HCT116 (cell line): Measurements from ENCODE around the gene FYCO1. TPM values are rescaled to one million over a fixed set of nuclear protein-coding genes. Genes with fewer than 3 reads are reported as not detected.

Experiments used
- ATAC-seq: fragments of 200-7000 bp; cut with Tn5 transposase; 2 replicates; pipeline ENCODE4 v1.9.1; 2020; ENCODE audit warnings: mild to moderate bottlenecking, moderate library complexity
- BruUV-seq: library from RNA; stranded (reverse); fragments of 400-500 nt; replicated peaks from 2 replicates; lab custom pipeline; 2021; lab: Mats Ljungman, UMichigan
- CTCF ChIA-PET: fragments of 300-600 bp; sonication (Branson Sonifier 250); formaldehyde crosslinking; loops from one replicate; lab custom pipeline; 2021; ENCODE audit warnings: antibody characterized with exemption; lab: Charles Lee
- POLR2A ChIA-PET: fragments of 300-600, 350-600 bp; sonication (Branson Sonifier 250); formaldehyde crosslinking; loops from one replicate; lab custom pipeline; 2021; ENCODE audit warnings: antibody characterized with exemption; lab: Charles Lee
- RAD21 ChIA-PET, 2 experiments: fragments of 300-600 bp; sonication (Branson Sonifier 250); formaldehyde crosslinking; loops; one replicate each; lab custom pipeline; 2023; ENCODE audit warnings: low total read pairs in 2 of 2; ENCODE audit not compliant: uncharacterized antibody in 2 of 2, unreplicated experiment in 2 of 2, low non-redundant PET in 1 of 2; lab: Charles Lee
- DNase-seq: peaks from one replicate; pipeline ENCODE4 v3.0.0-alpha.2; 2010; ENCODE audit warnings: low read depth, low spot score
- H2AFZ ChIP-seq: fragments of 200-600 bp; shearing (Covaris generic), sonication (generic); 2 replicates; pipeline ENCODE4 v1.6.1; 2017; ENCODE audit warnings: low read depth, mixed run types, mixed read lengths, antibody characterized with exemption, low read length; ENCODE audit not compliant: poor library complexity, severe bottlenecking
- H3K27ac ChIP-seq: 2 replicates; pipeline ENCODE4 v1.5.1; 2012; ENCODE audit warnings: low read depth, low read length
- H3K27me3 ChIP-seq: fragments of 200-600 bp; sonication (generic); 2 replicates; pipeline ENCODE4 v1.6.1; 2016; ENCODE audit warnings: mixed run types, low read length, mixed read lengths; ENCODE audit not compliant: insufficient read depth
- H3K36me3 ChIP-seq, 2 experiments: fragments of 200-500 bp in 1 of 2; fragments of 200-600 bp in 1 of 2; sonication (Bioruptor generic) in 1 of 2; sonication (generic) in 1 of 2; 2 replicates each; pipeline versions ENCODE4 v1.5.1 to v1.6.1; 2014 to 2016; ENCODE audit warnings: low read length in 2 of 2, inconsistent platforms in 1 of 2, mixed read lengths in 1 of 2, mixed run types in 1 of 2; ENCODE audit not compliant: insufficient read depth in 2 of 2, control insufficient read depth in 1 of 2
- H3K4me1 ChIP-seq, 2 experiments: fragments of 200-600 bp in 1 of 2; sonication (generic) in 1 of 2; 2 replicates each; pipeline versions ENCODE4 v1.5.1 to v1.6.1; 2012 to 2017; ENCODE audit warnings: low read length in 2 of 2, inconsistent platforms in 1 of 2, mild to moderate bottlenecking in 1 of 2, mixed read lengths in 1 of 2, mixed run types in 1 of 2, moderate library complexity in 1 of 2; ENCODE audit not compliant: insufficient read depth in 2 of 2, control insufficient read depth in 1 of 2
- H3K4me2 ChIP-seq: fragments of 200-600 bp; sonication (generic); 2 replicates; pipeline ENCODE4 v1.6.1; 2017; ENCODE audit warnings: mixed run types, low read length, mixed read lengths
- H3K4me3 ChIP-seq, 2 experiments: fragments of 200-600 bp in 1 of 2; sonication (generic) in 1 of 2; replicated peaks in 1 of 2; 2 replicates each; pipeline ENCODE4 v1.5.1; 2011 to 2016; ENCODE audit warnings: low read length in 2 of 2, control low read depth in 1 of 2, low read depth in 1 of 2, mild to moderate bottlenecking in 1 of 2, mixed read lengths in 1 of 2, mixed run types in 1 of 2
- H3K79me2 ChIP-seq: fragments of 200-600 bp; sonication (generic); 2 replicates; pipeline ENCODE4 v1.6.1; 2017; ENCODE audit warnings: mild to moderate bottlenecking, mixed run types, low read length, moderate library complexity, mixed read lengths; ENCODE audit not compliant: insufficient read depth
- H3K9ac ChIP-seq: fragments of 200-600 bp; sonication (generic); 2 replicates; pipeline ENCODE4 v1.6.1; 2016; ENCODE audit warnings: low read length, mixed read lengths
- H3K9me2 ChIP-seq: fragments of 200-600 bp; sonication (generic), shearing (Covaris generic); 2 replicates; pipeline ENCODE4 v1.6.1; 2017; ENCODE audit warnings: mixed run types, mild to moderate bottlenecking, moderate library complexity; ENCODE audit not compliant: insufficient read depth
- H3K9me3 ChIP-seq, 2 experiments: fragments of 200-500 bp in 1 of 2; fragments of 200-600 bp in 1 of 2; sonication (Bioruptor generic) in 1 of 2; sonication (generic) in 1 of 2; 2 replicates each; pipeline ENCODE4 v1.6.1; 2014 to 2017; ENCODE audit warnings: low read length in 2 of 2, mixed read lengths in 2 of 2, inconsistent platforms in 1 of 2, low read depth in 1 of 2, mild to moderate bottlenecking in 1 of 2, mixed run types in 1 of 2, moderate library complexity in 1 of 2; ENCODE audit not compliant: control insufficient read depth in 1 of 2, insufficient read depth in 1 of 2
- H4K20me1 ChIP-seq: fragments of 200-600 bp; sonication (generic), shearing (Covaris generic); 2 replicates; pipeline ENCODE4 v1.6.1; 2017; ENCODE audit warnings: mixed run types, mild to moderate bottlenecking, moderate library complexity; ENCODE audit not compliant: insufficient read depth
- ELF1 ChIP-seq: IDR thresholded peaks from 2 replicates; pipeline ENCODE4 v1.6.1; 2012; ENCODE audit warnings: low read depth, borderline replicate concordance
- SIN3A ChIP-seq: IDR thresholded peaks from 2 replicates; pipeline ENCODE4 v1.6.1; 2012; ENCODE audit warnings: low read depth
- SP1 ChIP-seq: IDR thresholded peaks from 2 replicates; pipeline ENCODE4 v1.6.1; 2012; ENCODE audit warnings: low read depth
- TCF7L2 ChIP-seq: IDR thresholded peaks from 2 replicates; pipeline ENCODE4 v1.7.0; 2011; ENCODE audit warnings: borderline replicate concordance, inconsistent platforms; ENCODE audit not compliant: insufficient read depth, insufficient read length; ENCODE audit errors: extremely low read depth
- YY1 ChIP-seq: IDR thresholded peaks from 2 replicates; pipeline ENCODE4 v1.6.1; 2011; ENCODE audit warnings: low read length, low read depth, moderate library complexity, mild to moderate bottlenecking; ENCODE audit not compliant: insufficient replicate concordance; ENCODE audit errors: extremely low read depth
- ZBTB33 ChIP-seq: IDR thresholded peaks from 2 replicates; pipeline ENCODE4 v1.6.1; 2011; ENCODE audit warnings: mild to moderate bottlenecking, low read length, moderate library complexity; ENCODE audit not compliant: insufficient replicate concordance; ENCODE audit errors: extremely low read depth
- ZFX ChIP-seq: fragments of 450-650 bp; IDR thresholded peaks from 2 replicates; pipeline ENCODE4 v1.6.1; 2017
- intact Hi-C: fragments of 100-400 bp; cut with micrococcal nuclease; formaldehyde crosslinking; loops from 2 replicates; pipeline ENCODE4 v1.10.0; 2022
- total RNA-seq: library from RNA; stranded (reverse); gene quantifications from one replicate; pipeline ENCODE4 v1.2.1, GENCODE V29; 2021; ENCODE audit not compliant: unreplicated experiment
- TF ChIP-seq, protein P1 (sequence below), 3 experiments: fragments of 200-600 bp in 1 of 3; sonication (generic) in 1 of 3; IDR thresholded peaks in 2 of 3; conservative IDR thresholded peaks in 1 of 3; 2 replicates each; pipeline ENCODE4 v1.5.1; 2012 to 2017; ENCODE audit warnings: low read depth in 2 of 3, low read length in 2 of 3, antibody characterized with exemption in 1 of 3, borderline replicate concordance in 1 of 3, control low read depth in 1 of 3, mild to moderate bottlenecking in 1 of 3, mixed read lengths in 1 of 3, mixed run types in 1 of 3, moderate library complexity in 1 of 3; ENCODE audit not compliant: insufficient read depth in 1 of 3

Gene FYCO1
- total RNA-seq, 1 experiment from 2014 or later, result 15.8 TPM

DNA sequence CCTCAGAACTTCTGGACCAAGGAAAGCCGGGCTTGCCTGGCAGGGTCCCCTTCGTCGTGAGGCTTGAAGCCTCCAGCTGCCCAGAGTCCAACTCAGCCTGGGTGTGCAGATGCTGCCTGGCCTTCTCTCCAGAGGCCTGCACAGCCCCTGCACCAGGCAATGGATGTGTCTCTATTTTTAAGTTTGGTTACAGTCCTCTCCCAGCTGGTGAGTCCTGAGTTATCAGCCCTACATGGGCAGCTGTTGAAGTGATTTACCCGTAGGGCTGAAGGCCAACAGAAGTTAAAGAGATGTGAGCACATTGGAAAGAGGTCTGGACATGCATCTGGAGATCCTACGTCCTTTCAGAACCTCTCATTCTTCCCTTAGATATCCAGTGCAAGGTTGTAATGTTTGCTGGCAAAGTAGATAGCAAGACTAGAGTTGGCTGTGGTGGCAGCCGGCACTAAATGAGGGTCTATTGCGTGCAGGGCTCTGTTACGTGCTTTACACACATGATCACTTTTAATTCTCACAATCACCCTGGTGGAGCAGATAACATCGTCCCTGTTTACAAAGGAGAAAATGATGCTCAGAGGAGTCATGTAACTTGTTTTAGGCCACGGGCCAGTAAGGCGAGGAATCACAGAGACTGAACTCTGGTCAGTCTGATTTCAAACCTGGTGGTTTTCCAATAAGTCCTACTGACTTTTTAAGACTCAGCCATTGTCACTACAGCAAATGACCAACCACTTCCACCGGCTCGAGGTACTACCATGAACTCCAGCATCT is 9.9 kb downstream of the FYCO1 start:
- H2AFZ ChIP-seq, result no peak overlapping the region
- no peaks in the 10 kb centered on the region for H3K9me2 ChIP-seq
- peaks cover 14 to 21% of the 10 kb centered on the region in 2 experiments; a peak in 2 of 4 replicates for H3K36me3 ChIP-seq
- no peaks in the 10 kb centered on the region for H4K20me1 ChIP-seq
- TF ChIP-seq ZFX (no peak), ZBTB33 (no peak), SP1 (no peak), ELF1 (no peak), TCF7L2 (no peak), SIN3A (no peak), YY1 (no peak)
- TF ChIP-seq, protein P1, sequence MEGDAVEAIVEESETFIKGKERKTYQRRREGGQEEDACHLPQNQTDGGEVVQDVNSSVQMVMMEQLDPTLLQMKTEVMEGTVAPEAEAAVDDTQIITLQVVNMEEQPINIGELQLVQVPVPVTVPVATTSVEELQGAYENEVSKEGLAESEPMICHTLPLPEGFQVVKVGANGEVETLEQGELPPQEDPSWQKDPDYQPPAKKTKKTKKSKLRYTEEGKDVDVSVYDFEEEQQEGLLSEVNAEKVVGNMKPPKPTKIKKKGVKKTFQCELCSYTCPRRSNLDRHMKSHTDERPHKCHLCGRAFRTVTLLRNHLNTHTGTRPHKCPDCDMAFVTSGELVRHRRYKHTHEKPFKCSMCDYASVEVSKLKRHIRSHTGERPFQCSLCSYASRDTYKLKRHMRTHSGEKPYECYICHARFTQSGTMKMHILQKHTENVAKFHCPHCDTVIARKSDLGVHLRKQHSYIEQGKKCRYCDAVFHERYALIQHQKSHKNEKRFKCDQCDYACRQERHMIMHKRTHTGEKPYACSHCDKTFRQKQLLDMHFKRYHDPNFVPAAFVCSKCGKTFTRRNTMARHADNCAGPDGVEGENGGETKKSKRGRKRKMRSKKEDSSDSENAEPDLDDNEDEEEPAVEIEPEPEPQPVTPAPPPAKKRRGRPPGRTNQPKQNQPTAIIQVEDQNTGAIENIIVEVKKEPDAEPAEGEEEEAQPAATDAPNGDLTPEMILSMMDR (IDR thresholded peaks at IDR 0.05 in 2 of 3, conservative IDR thresholded peaks at IDR 0.05 in 1 of 3; ENCODE audit: borderline replicate concordance in 1 of 3, insufficient read depth in 1 of 3, low read depth in 2 of 3, low read length in 2 of 3), result no peak
- H3K4me3 ChIP-seq, result no peak overlapping the region
- ATAC-seq, result no peak
- POLR2A ChIA-PET, result no interaction called here
- BruUV-seq, result no TSS peak
- CTCF ChIA-PET, result no interaction called here
- H3K79me2 ChIP-seq, result peaks cover 31% of the 10 kb centered on the region
- RAD21 ChIA-PET, result no interaction called here
- H3K4me1 ChIP-seq, result peaks cover 0 to 25% of the 10 kb centered on the region in 2 experiments; a peak in 2 of 4 replicates
- DNase-seq, result no peak
- intact Hi-C loops, result no loop called here
- H3K4me2 ChIP-seq, result no peak overlapping the region
- H3K9ac ChIP-seq, result no peak overlapping the region
- no peaks in the 10 kb centered on the region for H3K9me3 ChIP-seq
- no peak overlapping the region for H3K27ac ChIP-seq
- H3K27me3 ChIP-seq, result no peaks in the 10 kb centered on the region
